ENCODE data around the gene PMM2.

Gene PMM2

GRCh38 chr16:8892101-8892575, 94.5 kb downstream of the PMM2 start:
- DNase-seq: no peak

DNA sequence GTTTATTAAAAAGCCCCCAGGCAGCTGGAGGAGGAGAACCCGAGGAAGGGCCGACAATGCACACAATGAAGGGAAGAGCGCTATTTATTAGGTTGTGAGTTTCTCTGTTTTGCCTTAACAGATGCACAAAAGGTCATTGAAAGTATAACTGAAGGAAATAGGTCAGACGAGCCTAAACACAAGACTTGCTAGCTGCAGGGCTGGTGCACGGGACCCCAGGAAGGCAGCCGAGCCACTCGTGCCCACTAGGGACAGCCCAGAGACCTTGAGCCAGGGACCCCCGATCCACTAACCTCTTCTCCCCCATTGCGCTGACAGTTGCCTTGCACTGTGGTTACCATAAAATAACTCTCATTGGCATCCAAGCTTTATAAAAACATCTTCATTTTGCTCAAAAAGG, 95.8 kb downstream of the PMM2 start:
- DNase-seq: no peak

DNA sequence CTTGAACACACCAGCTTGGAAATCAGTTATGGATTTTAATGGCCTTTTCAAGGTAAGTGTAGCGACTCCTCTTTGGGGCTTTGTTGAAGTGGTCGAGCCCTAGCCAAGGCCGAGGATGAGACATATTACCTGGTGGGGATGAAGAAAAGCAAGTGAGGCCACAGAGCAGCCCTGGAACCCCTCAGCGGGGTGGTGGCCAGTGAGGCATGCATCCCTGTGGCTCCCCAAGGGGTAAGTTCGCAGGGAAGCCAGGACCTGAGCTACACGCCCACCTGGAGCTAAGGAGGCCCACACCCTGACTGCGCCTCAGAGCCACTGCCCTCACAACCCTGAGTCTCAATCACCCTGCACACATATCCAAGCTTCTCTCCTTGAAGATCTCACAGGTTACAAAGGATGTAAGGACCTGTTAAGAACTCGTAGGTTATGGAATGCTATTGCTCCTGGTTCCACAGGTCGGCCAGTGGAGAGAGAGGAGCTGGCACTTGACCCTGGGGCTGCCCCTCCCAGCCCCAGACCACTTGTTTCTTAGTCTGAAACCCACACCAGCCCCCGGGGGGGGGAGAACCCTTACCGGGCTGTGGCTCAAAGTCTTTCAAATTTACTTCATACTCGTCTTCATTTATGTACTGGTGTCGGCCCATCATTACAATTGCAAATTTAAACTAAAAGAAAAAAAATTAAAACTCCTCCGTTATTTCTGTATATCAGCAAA, 96.5 kb downstream of the PMM2 start:
- DNase-seq: no peak

- DNase-seq: no peak
These were observed 97.2 kb downstream of the PMM2 start for GRCh38 chr16:8894736-8895334.

DNA sequence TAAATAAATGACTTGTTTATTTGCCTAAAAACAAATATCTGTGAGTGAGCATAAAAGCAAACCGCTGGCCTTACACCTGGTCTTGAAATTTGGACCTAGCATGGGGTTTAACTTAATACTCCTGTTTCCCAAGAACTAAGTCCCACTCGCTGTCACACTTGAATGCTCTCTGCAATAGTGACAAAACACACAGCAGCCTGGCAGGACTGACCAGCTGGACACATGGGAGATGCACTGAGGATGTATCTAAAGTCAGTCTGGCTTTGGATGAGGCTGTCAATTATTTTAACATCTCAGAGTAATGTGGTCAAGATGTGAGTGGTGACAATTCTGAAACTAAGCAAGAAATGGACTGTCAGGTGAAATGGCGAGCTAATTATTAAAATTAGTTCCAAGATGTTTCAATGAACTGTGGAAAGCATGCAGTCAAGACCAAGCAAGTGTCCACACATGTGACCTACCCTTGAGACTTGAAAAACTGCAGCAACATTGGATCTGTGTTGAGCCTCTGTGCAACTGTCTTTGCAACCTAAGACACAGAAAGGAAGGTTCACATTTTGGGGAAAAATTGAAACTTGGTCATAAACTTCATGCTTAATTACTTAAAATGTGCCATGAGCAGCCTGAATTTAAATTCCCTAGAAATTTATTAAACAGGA, 101.2 kb downstream of the PMM2 start:
- DNase-seq: no peak
